Liver (tissue), 9 donors: ENCODE measurements around the gene VSNL1. TPM values are rescaled to one million over a fixed set of nuclear protein-coding genes. Genes with fewer than 3 reads are reported as not detected.
A peak's percentile ranks its signal among the peaks of the same experiment; 100 is the strongest.

Experiments used
- DNase-seq: peaks from one replicate; pipeline ENCODE4 v3.0.0-alpha.2; 2017; ENCODE audit warnings: low spot score
- H3K27ac ChIP-seq, 2 donors: one replicate each; pipeline ENCODE4 v1.7.0; 2013; ENCODE audit warnings: inconsistent platforms in 2 of 2, low read length in 2 of 2, control low read depth in 1 of 2, low read depth in 1 of 2, mild to moderate bottlenecking in 1 of 2
- H3K27me3 ChIP-seq, 4 donors: one replicate each; pipeline versions ENCODE4 v1.6.1 to v1.7.0; 2013; ENCODE audit warnings: low read length in 3 of 4, inconsistent platforms in 1 of 4, mild to moderate bottlenecking in 1 of 4, moderate library complexity in 1 of 4; ENCODE audit not compliant: control insufficient read depth in 4 of 4, insufficient read depth in 4 of 4
- H3K36me3 ChIP-seq, 4 donors: one replicate each; pipeline versions ENCODE4 v1.6.1 to v1.7.0; 2013; ENCODE audit warnings: low read length in 3 of 4, mild to moderate bottlenecking in 3 of 4, low read depth in 1 of 4, moderate library complexity in 1 of 4; ENCODE audit not compliant: control insufficient read depth in 4 of 4, insufficient read depth in 3 of 4
- H3K4me1 ChIP-seq, 4 donors: one replicate each; pipeline versions ENCODE4 v1.6.1 to v1.7.0; 2013; ENCODE audit warnings: low read length in 3 of 4, mild to moderate bottlenecking in 3 of 4, moderate library complexity in 1 of 4; ENCODE audit not compliant: control insufficient read depth in 4 of 4, insufficient read depth in 4 of 4
- H3K4me3 ChIP-seq, 3 donors: one replicate each; pipeline versions ENCODE4 v1.6.1 to v1.7.0; 2013; ENCODE audit warnings: low read length in 3 of 3, control low read depth in 1 of 3, low read depth in 1 of 3, mild to moderate bottlenecking in 1 of 3
- H3K9ac ChIP-seq, 2 donors: one replicate each; pipeline ENCODE4 v1.7.0; 2013; ENCODE audit warnings: low read length in 2 of 2, mild to moderate bottlenecking in 2 of 2, moderate library complexity in 2 of 2, control low read depth in 1 of 2, low read depth in 1 of 2
- H3K9me3 ChIP-seq, 4 donors: one replicate each; pipeline versions ENCODE4 v1.6.1 to v1.7.0; 2013; ENCODE audit warnings: low read length in 3 of 4; ENCODE audit not compliant: control insufficient read depth in 4 of 4
- CTCF ChIP-seq: fragments of 150-350 bp; IDR thresholded peaks from 2 replicates; pipeline ENCODE4 v1.5.1; 2017; ENCODE audit warnings: improper control_type of control experiment, low read depth, low read length; ENCODE audit not compliant: missing input control
- EGR1 ChIP-seq, 2 donors: IDR thresholded peaks; 2 replicates each; pipeline ENCODE4 v1.6.1; 2016 to 2018; ENCODE audit warnings: antibody characterized with exemption in 2 of 2, low read depth in 2 of 2
- FOXA1 ChIP-seq: IDR thresholded peaks from 2 replicates; pipeline ENCODE4 v1.6.1; 2016; ENCODE audit warnings: antibody characterized with exemption
- FOXA2 ChIP-seq: IDR thresholded peaks from 2 replicates; pipeline ENCODE4 v1.6.1; 2016; ENCODE audit warnings: antibody characterized with exemption
- GABPA ChIP-seq, 2 donors: IDR thresholded peaks in 1 of 2; conservative IDR thresholded peaks in 1 of 2; 2 replicates each; pipeline ENCODE4 v1.6.1; 2016; ENCODE audit warnings: antibody characterized with exemption in 2 of 2, mild to moderate bottlenecking in 1 of 2, moderate library complexity in 1 of 2
- HNF4A ChIP-seq, 2 donors: conservative IDR thresholded peaks; 2 replicates each; pipeline ENCODE4 v1.6.1; 2016; ENCODE audit warnings: antibody characterized with exemption in 2 of 2, mild to moderate bottlenecking in 2 of 2
- HNF4G ChIP-seq: IDR thresholded peaks from 2 replicates; pipeline ENCODE4 v1.6.1; 2016; ENCODE audit warnings: antibody characterized with exemption
- JUND ChIP-seq, 2 donors: IDR thresholded peaks; 2 replicates each; pipeline ENCODE4 v1.6.1; 2016; ENCODE audit warnings: antibody characterized with exemption in 2 of 2
- MAX ChIP-seq: IDR thresholded peaks from 2 replicates; pipeline ENCODE4 v1.6.1; 2016; ENCODE audit warnings: antibody characterized with exemption
- NR2F2 ChIP-seq: IDR thresholded peaks from 2 replicates; pipeline ENCODE4 v1.6.1; 2016; ENCODE audit warnings: antibody characterized with exemption
- RAD21 ChIP-seq, 2 donors: IDR thresholded peaks; 2 replicates each; pipeline ENCODE4 v1.6.1; 2016; ENCODE audit warnings: antibody characterized with exemption in 2 of 2, mild to moderate bottlenecking in 2 of 2
- REST ChIP-seq: IDR thresholded peaks from 2 replicates; pipeline ENCODE4 v1.6.1; 2016; ENCODE audit warnings: antibody characterized with exemption, mild to moderate bottlenecking
- RXRA ChIP-seq, 2 donors: IDR thresholded peaks; 2 replicates each; pipeline ENCODE4 v1.6.1; 2017 to 2018; ENCODE audit warnings: antibody characterized with exemption in 2 of 2, mild to moderate bottlenecking in 1 of 2
- SP1 ChIP-seq: IDR thresholded peaks from 2 replicates; pipeline ENCODE4 v1.6.1; 2018; ENCODE audit warnings: antibody characterized with exemption, mild to moderate bottlenecking
- TAF1 ChIP-seq: conservative IDR thresholded peaks from 2 replicates; pipeline ENCODE4 v1.6.1; 2016; ENCODE audit warnings: antibody characterized with exemption, mild to moderate bottlenecking
- YY1 ChIP-seq: IDR thresholded peaks from 2 replicates; pipeline ENCODE4 v1.6.1; 2016; ENCODE audit warnings: antibody characterized with exemption, mild to moderate bottlenecking
- ZBTB33 ChIP-seq: IDR thresholded peaks from 2 replicates; pipeline ENCODE4 v1.6.1; 2016; ENCODE audit warnings: antibody characterized with exemption
- WGBS: extraction: QIAGEN DNeasy Blood & Tissue Kit; methylation state at CpG from one replicate; pipeline ENCODE4 v1.1.7; 2013; 5-methylcytosine and 5-hydroxymethylcytosine counted together
- polyA plus RNA-seq, 2 donors: library from polyadenylated mRNA; stranded (reverse) in 1 of 2; unstranded in 1 of 2; fragments of 200-250 nt in 1 of 2; fragments of >200 nt in 1 of 2; fragmentation: Nextera tagmentation in 1 of 2; extraction: Ambion mirVana in 1 of 2; gene quantifications; one replicate each; pipeline versions ENCODE4 v1.2.1 to v1.2.3, GENCODE V29; 2013 to 2015
- total RNA-seq, 2 donors: library from RNA; depleted of rRNA; stranded (reverse); fragments of >200 nt; gene quantifications; one replicate each; pipeline ENCODE4 v1.2.3, GENCODE V29; 2014
- TF ChIP-seq, protein P1 (sequence below): IDR thresholded peaks from 2 replicates; pipeline ENCODE4 v1.6.1; 2016; ENCODE audit warnings: antibody characterized with exemption
- donor health status: healthy.
- donor health status: healthy.
- donor health status: healthy.
- donor health status: healthy.
- donor health status: healthy.

The VSNL1 gene
- total and polyA plus RNA-seq, 4 donors: 2.2 to 32.9 (median 6.3) TPM

DNA sequence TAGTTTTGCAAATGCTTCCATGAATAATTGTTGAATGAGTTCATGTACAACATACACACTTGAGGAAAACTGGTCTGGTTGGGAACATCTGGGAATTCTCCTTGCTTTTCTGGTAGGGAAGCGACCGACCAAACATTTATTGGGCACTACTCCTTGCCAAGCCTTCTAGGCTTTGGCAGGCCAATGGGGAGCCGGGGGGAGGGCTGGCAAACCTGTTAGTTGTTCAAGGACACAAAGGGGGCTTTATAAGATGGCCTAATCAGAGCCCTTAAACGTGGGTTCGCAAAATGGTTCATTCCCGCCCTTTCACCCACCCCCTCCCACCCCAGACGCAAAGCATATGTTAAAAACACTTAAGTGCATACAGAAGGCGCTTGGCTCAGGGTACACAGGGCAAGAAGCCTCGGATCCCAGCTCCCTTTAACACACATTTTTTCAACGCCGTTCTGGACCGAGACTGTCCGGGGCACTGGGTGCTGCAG lies 844 bp upstream of the VSNL1 start:
- H3K4me1 ChIP-seq: peaks cover 0 to 48% (median 23%) of the 10 kb centered on the region in 4 donors
- no peaks in the 10 kb centered on the region for H3K9me3 ChIP-seq
- H3K4me3 ChIP-seq: peak overlapping the region; percentile 65 to 92 (median 69)
- no peak for DNase-seq
- no peaks in the 10 kb centered on the region for H3K27me3 ChIP-seq
- H3K27ac ChIP-seq: peak overlapping the region; percentile 92 to 95
- no peaks in the 10 kb centered on the region for H3K36me3 ChIP-seq
- TF ChIP-seq TAF1 (no peak), REST (no peak), HNF4G (no peak), FOXA2 (no peak), JUND (IDR thresholded peaks at IDR 0.05) (no peak), GABPA (IDR thresholded peaks at IDR 0.05 in 1 of 2, conservative IDR thresholded peaks at IDR 0.05 in 1 of 2) (no peak), YY1 (no peak)
- WGBS: 2% methylated on average over 13 of the region's 13 CpGs
- peak overlapping the region; percentile 48 to 87 for H3K9ac ChIP-seq

- TF ChIP-seq ZBTB33 (no peak), RXRA (IDR thresholded peaks at IDR 0.05) (no peak), MAX (no peak), FOXA2 (no peak), HNF4A (conservative IDR thresholded peaks at IDR 0.05) (no peak), JUND (IDR thresholded peaks at IDR 0.05) (no peak), EGR1 (IDR thresholded peaks at IDR 0.05; ENCODE audit: low read depth in 2 of 2) (no peak), SP1 (no peak), CTCF (no peak), YY1 (no peak), RAD21 (IDR thresholded peaks at IDR 0.05) (no peak), FOXA1 (no peak), HNF4G (no peak), NR2F2 (no peak), GABPA (IDR thresholded peaks at IDR 0.05 in 1 of 2, conservative IDR thresholded peaks at IDR 0.05 in 1 of 2) (no peak), REST (no peak), TAF1 (no peak)
- TF ChIP-seq, protein P1, sequence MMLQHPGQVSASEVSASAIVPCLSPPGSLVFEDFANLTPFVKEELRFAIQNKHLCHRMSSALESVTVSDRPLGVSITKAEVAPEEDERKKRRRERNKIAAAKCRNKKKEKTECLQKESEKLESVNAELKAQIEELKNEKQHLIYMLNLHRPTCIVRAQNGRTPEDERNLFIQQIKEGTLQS: no peak
- Histone ChIP-seq H3K27me3 (no peaks in the 10 kb centered on the region), H3K27ac (peak overlapping the region; percentile 92 to 95), H3K36me3 (no peaks in the 10 kb centered on the region), H3K4me1 (peaks cover 0 to 54% (median 28%) of the 10 kb centered on the region in 4 donors), H3K9me3 (no peaks in the 10 kb centered on the region), H3K4me3 (peak overlapping the region; percentile 65 to 92 (median 69)), H3K9ac (peak overlapping the region; percentile 49 to 67)
- 2% methylated on average over 21 of the region's 21 CpGs for WGBS
- DNase-seq: no peak
Observed at GRCh38 chr2:17540813-17541530, 476 bp downstream of the VSNL1 start.
